HUES6 (cell line): ENCODE measurements around the gene SLC10A7.

Source experiments
- H3K27ac ChIP-seq: 2 replicates; pipeline ENCODE4 v1.7.0; 2013; ENCODE audit warnings: low read depth, mild to moderate bottlenecking, low read length, inconsistent platforms
- H3K27me3 ChIP-seq: 2 replicates; pipeline ENCODE4 v1.6.1; 2013; ENCODE audit warnings: low read length; ENCODE audit not compliant: control insufficient read depth, insufficient read depth
- H3K36me3 ChIP-seq: 2 replicates; pipeline ENCODE4 v1.6.1; 2013; ENCODE audit warnings: low read length; ENCODE audit not compliant: control insufficient read depth, insufficient read depth
- H3K4me1 ChIP-seq: 2 replicates; pipeline ENCODE4 v1.6.1; 2013; ENCODE audit warnings: low read length; ENCODE audit not compliant: control insufficient read depth, insufficient read depth
- H3K4me3 ChIP-seq: 2 replicates; pipeline ENCODE4 v1.5.1; 2013; ENCODE audit warnings: low read depth, low read length
- H3K9ac ChIP-seq: one replicate; pipeline ENCODE4 v1.6.1; 2013; ENCODE audit warnings: mild to moderate bottlenecking, low read length
- H3K9me3 ChIP-seq: 2 replicates; pipeline ENCODE4 v1.6.1; 2013; ENCODE audit warnings: low read depth, low read length; ENCODE audit not compliant: control insufficient read depth, insufficient read depth

SLC10A7 gene

DNA sequence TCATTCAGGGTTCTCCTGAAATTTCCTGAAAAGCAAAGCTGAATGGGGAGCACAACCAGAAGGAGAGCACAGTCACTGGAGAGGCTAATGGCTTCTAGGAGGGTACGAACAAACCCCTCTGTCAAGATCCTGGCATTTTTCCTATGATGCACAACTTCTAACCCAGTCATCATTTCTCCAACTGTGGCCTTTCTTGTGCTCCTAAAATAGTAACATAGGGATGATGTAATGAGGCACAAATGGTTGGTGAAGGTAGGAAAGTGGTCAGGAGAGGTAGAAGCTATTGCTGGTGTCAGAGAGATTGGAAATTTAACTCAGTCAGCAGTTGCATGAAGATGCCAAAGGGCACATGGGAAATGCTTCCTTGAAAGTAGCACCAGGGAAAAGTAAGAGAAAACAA lies 52.7 kb downstream of the SLC10A7 start:
- H3K4me1 ChIP-seq: peaks cover 5% of the 10 kb centered on the region; the same call in 1 of the 2 replicates
- no peaks in the 10 kb centered on the region for H3K9me3 ChIP-seq
- H3K27me3 ChIP-seq: no peaks in the 10 kb centered on the region
- H3K27ac ChIP-seq: no peak overlapping the region
- no peak overlapping the region for H3K4me3 ChIP-seq
- no peak overlapping the region for H3K9ac ChIP-seq
- H3K36me3 ChIP-seq: no peaks in the 10 kb centered on the region

DNA sequence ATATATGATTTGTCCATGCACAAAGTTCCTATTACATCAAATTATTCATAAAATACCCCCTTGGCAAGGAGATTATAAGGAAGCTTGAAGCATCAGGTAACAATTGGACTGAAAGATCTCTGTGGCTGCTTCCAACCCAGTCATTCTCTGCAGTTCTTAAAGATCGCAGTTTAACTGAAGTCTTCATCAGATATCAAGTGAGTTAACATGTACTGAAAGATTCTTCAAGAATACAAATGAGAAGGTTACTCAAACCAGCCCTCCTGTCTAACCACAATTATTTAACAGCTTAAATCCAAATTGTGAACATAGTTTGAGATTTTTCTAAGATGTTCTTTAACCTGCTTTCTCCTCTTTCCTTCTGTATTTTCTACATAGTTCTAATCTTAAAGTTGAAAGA lies 56.1 kb downstream of the SLC10A7 start:
- Histone ChIP-seq H3K27ac (no peak overlapping the region), H3K9me3 (no peaks in the 10 kb centered on the region), H3K9ac (no peak overlapping the region), H3K36me3 (no peaks in the 10 kb centered on the region), H3K4me1 (no peaks in the 10 kb centered on the region), H3K27me3 (no peaks in the 10 kb centered on the region), H3K4me3 (no peak overlapping the region)

DNA sequence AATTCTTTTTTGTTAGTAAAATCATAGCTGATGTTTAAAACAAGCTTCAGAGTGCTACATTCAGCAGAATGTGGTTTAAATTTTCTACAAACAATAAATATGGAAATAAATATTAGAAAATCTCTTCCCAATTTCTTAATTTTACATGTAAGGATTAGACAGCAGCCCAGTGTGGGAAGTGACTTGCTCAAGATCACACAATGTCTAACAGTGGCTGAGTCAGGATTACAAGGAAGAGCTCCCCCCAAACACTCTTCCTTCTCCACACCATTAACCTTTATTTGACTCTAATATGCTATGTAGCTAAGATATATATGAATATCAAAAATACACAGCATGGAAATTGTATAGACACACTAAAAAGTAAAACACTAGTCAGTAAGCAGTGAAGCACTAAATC lies 59.5 kb downstream of the SLC10A7 start:
- no peak overlapping the region for H3K9ac ChIP-seq
- no peaks in the 10 kb centered on the region for H3K36me3 ChIP-seq
- H3K4me3 ChIP-seq: no peak overlapping the region
- H3K27me3 ChIP-seq: no peaks in the 10 kb centered on the region
- H3K4me1 ChIP-seq: peaks cover 6% of the 10 kb centered on the region; the same call in 1 of the 2 replicates
- H3K9me3 ChIP-seq: no peaks in the 10 kb centered on the region
- H3K27ac ChIP-seq: no peak overlapping the region

DNA sequence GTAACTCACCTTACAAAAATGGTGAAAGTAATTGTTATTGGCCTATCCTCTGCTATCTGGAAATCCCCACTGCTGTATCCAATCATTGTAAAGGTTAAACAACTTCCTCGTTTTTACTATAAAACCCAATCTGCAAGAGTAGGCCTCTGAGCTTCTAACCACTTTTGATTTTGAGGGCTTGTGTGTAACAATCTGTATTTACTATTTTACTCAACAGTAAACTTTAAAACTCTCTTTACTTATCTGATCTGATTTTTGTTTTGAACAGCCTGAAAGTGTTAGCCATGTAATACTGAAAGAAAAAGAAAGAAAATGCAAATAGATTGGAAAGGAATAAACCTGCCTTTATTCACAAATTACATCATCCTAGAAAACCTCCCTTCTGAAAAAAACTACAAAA lies 63.1 kb downstream of the SLC10A7 start:
- no peaks in the 10 kb centered on the region for H3K9me3 ChIP-seq
- no peak overlapping the region for H3K9ac ChIP-seq
- H3K36me3 ChIP-seq: no peaks in the 10 kb centered on the region
- no peak overlapping the region for H3K27ac ChIP-seq
- peaks cover 6% of the 10 kb centered on the region; the same call in 1 of the 2 replicates for H3K4me1 ChIP-seq
- no peaks in the 10 kb centered on the region for H3K27me3 ChIP-seq
- no peak overlapping the region for H3K4me3 ChIP-seq

DNA sequence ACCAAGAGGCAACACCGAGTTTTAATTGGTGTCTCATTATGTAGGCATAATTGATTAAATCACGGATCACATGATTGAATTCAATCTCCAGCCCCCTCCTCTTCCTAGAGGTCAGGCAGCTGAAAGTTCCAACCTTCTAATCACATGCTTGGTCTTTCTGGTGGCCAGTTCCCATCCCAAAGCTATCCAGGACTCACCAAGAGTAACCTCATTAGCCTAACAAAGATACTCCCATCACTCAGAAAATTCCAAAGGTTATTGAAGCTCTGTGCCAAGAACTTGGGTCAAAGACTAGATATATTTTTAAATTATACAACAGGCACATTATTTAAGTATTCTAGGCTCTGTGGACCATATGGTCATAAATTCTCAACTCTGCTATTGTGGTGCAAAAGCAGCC lies 65.1 kb downstream of the SLC10A7 start:
- no peaks in the 10 kb centered on the region for H3K36me3 ChIP-seq
- no peaks in the 10 kb centered on the region for H3K9me3 ChIP-seq
- H3K4me3 ChIP-seq: no peak overlapping the region
- H3K9ac ChIP-seq: no peak overlapping the region
- peaks cover 6% of the 10 kb centered on the region; the same call in 1 of the 2 replicates for H3K4me1 ChIP-seq
- H3K27me3 ChIP-seq: no peaks in the 10 kb centered on the region
- no peak overlapping the region for H3K27ac ChIP-seq

DNA sequence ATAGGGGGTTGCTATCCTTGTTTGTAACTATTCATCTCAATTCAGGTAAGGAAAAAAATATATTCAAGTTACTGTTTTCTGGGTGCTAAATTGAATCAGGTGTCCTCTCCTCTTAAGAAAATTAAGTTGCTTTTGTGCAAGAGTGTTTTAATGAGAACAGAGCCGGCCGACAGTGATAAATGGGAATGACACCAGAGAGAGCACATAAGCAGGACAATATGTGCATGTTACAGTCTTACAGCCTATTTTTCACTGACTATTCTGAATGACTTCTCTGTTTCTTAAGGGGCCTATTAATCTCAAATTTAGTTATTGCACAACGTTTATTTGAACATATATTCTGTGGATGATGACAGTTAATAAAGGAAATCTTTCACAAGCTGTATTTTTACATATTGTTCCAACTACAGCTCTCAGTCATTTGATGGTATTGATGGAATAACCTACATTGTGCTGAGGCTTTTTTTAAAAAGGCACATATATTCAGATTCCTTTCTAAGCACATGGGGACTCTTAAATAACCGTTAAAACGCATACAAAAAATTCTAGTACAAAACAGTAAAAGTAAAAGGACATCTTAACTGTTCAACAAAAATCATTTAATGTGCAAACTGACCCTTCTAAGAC lies 68.4 kb downstream of the SLC10A7 start:
- Histone ChIP-seq H3K36me3 (no peaks in the 10 kb centered on the region), H3K9ac (no peak overlapping the region), H3K27me3 (no peaks in the 10 kb centered on the region), H3K4me3 (no peak overlapping the region), H3K4me1 (peaks cover under 1% of the 10 kb centered on the region; the same call in 1 of the 2 replicates), H3K9me3 (no peaks in the 10 kb centered on the region), H3K27ac (no peak overlapping the region)

DNA sequence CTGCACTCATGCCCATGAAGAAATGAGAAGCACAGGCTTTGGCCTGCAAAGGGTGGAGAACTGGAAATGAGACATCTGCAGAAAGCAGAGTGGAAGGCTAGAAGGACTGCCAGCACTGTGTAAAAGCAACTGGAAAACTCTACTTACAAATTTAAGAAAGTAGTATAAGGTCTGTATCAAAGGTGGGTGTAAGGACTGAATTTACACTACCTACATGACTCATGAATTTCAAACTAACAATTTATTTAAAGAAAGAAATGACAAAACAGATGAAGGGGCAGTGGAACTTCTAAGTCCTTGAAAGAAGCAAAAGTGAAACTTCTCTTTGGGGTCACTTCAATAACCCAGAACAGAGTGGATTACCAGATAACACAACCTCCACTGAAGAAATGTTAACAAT lies 71.2 kb downstream of the SLC10A7 start:
- Histone ChIP-seq H3K9me3 (no peaks in the 10 kb centered on the region), H3K27me3 (no peaks in the 10 kb centered on the region), H3K36me3 (no peaks in the 10 kb centered on the region), H3K27ac (no peak overlapping the region), H3K4me3 (no peak overlapping the region), H3K9ac (no peak overlapping the region), H3K4me1 (no peaks in the 10 kb centered on the region)

DNA sequence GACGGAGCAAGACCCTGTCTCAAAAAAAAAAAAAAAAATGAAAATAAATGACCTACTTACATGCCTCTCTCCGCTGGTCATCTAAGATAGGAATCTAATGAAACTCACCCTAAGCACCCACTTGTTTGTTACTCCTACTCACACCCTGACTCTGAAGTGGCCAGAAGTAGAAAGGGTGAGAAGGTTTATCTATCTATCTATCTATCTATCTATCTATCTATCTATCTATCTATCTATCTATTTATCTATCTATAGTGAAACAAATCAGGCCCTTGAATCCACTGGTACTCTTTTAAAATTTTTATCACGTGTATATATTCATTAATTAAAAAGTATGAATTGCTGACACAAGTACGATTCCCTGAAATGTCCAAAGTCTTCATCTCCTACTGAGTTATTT lies 75.2 kb downstream of the SLC10A7 start:
- Histone ChIP-seq H3K27ac (no peak overlapping the region), H3K36me3 (no peaks in the 10 kb centered on the region), H3K9ac (no peak overlapping the region), H3K4me1 (no peaks in the 10 kb centered on the region), H3K4me3 (no peak overlapping the region), H3K27me3 (no peaks in the 10 kb centered on the region), H3K9me3 (no peaks in the 10 kb centered on the region)

DNA sequence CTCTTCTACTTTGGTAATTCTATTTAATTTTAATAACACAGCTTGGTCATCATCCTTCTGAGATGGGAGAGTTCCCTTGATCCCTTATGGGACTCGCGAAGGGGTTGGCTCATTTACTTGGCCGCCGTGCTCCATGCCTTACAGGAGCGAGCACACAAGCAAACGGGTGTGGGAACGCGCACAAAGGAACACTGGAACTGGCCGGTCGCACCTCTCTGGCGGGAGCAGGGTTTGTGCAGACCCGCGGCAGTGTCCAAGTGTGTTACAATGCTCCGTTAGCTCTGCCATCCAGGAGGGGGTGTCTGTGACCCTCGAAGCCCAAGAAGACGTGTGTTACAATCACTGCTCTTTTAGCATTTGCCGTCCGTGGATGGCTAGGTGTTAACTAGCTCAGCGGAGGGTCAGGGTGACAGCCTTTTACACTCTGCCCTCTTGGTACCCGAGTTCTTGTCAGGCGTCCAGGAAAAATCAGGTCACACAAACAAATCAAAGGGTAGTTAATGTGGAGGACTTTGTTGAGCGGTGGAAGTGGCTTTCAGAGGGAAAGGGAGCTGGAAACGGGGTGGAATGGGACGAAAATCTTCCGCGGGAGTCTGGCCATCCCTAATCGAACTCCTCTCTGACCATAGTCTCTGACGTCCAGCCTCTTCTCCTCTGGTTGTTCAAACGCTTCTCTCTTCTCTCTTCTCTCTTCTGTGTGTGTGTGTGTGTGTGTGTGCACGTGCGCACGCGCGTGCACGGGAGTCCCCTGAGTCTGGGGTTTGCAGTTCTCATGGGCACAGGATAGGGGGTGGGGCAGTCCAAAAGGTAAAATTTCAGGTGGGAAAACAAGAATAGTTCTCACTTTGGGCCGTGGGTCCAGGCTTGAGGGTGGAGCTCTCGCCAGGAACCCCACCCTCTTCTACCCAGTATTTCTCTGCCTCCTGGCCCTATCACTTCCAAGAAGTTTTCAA lies 76.3 kb downstream of the SLC10A7 start:
- H3K9ac ChIP-seq: no peak overlapping the region
- H3K27me3 ChIP-seq: no peaks in the 10 kb centered on the region
- H3K9me3 ChIP-seq: no peaks in the 10 kb centered on the region
- no peak overlapping the region for H3K4me3 ChIP-seq
- no peaks in the 10 kb centered on the region for H3K36me3 ChIP-seq
- no peak overlapping the region for H3K27ac ChIP-seq
- no peaks in the 10 kb centered on the region for H3K4me1 ChIP-seq

DNA sequence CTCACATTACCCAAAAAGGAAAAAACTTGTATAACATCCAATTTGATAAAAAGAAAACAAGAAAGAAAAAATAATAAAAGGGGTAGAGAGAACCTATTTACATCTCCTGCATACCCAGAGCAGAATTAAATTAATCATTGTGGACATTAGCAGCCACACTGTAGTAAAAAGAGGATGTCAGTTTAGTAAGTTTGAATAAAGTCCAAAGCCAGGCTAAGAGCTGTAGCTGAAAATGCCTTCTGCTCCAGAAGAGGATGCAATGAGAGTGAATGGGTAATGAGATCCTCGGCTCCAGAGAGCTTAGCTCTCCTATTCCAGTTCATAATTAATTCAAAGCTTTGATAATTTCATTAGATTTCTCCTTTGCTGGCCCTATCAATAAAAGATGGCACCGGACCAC lies 78.2 kb downstream of the SLC10A7 start:
- no peaks in the 10 kb centered on the region for H3K36me3 ChIP-seq
- no peaks in the 10 kb centered on the region for H3K9me3 ChIP-seq
- H3K9ac ChIP-seq: no peak overlapping the region
- H3K27me3 ChIP-seq: no peaks in the 10 kb centered on the region
- no peaks in the 10 kb centered on the region for H3K4me1 ChIP-seq
- H3K4me3 ChIP-seq: no peak overlapping the region
- no peak overlapping the region for H3K27ac ChIP-seq

DNA sequence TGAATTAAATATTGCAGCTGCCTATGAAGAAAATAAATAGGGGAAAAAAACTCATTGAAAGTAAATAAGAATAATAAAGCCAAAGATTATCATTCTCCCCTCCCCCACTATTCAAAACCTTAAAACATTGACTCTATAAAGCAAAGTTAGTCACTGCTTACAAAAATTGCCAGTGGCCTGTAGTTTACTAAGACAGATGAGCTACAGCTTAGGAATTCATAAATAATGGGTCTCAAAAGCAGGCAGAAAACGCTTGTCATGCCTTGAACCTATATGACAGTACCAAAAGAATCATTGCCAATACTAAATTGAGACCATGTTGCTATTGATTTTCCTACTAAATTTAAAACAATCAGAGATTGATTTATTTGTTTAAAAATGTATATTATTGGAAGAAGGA lies 78.9 kb downstream of the SLC10A7 start:
- no peak overlapping the region for H3K27ac ChIP-seq
- peaks cover 3% of the 10 kb centered on the region; the same call in 1 of the 2 replicates for H3K4me1 ChIP-seq
- H3K27me3 ChIP-seq: no peaks in the 10 kb centered on the region
- no peaks in the 10 kb centered on the region for H3K36me3 ChIP-seq
- H3K9ac ChIP-seq: no peak overlapping the region
- no peak overlapping the region for H3K4me3 ChIP-seq
- H3K9me3 ChIP-seq: no peaks in the 10 kb centered on the region
